Hepatic stellate cell (primary cell): ENCODE results near the gene STK4.

Experiments
- DNase-seq: peaks from one replicate; pipeline ENCODE4 v3.0.0; 2011; ENCODE audit warnings: low spot score

Gene STK4

DNA sequence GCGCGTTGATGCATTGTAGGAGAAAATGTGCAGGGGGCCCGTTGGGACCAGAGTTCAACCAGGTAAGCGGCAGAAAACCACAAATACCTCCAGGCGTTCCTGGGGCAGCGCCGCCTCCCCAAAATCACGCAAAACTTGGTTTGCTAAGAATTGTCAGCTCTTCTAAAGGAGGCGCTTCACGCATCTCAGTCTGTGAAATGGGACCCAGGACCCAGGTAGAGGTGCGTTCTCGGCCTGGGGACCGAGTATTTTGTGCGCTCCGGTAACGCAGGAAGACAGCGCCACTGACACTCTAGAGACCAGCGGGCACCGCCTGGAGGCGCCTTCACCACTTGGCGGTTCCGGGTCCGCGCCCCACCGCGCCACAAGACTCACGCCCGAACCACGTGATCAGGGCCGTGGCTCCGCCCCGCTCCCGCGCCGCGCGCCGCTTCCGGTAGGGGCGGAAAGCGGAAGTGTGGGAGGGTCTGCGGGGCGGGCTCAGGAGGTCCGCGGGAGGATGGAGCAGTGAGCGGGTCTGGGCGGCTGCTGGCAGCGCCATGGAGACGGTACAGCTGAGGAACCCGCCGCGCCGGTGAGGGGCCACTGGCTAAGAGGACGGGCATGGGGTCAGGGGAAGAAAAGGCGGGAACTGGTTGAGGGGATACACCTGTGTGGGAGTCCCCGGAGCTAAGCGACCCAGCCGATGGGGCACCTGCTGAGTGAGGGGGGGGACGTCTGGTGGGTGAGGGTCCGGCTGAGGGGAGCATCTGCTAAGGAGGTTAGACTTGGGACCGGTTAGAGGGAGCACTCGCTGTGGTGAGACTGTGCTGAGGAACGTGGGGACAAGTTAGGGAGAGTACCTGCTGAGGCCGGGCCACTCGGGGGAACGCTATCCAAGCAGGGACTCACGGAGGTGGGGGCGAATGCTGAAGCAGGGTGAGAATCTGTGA, at the start of gene STK4:
STK4 (plus strand) TSS at position 483 of the 932 bp plus-strand sequence; CDS start at position 540, 57 bp downstream.
- peak; percentile 87 for DNase-seq

DNA sequence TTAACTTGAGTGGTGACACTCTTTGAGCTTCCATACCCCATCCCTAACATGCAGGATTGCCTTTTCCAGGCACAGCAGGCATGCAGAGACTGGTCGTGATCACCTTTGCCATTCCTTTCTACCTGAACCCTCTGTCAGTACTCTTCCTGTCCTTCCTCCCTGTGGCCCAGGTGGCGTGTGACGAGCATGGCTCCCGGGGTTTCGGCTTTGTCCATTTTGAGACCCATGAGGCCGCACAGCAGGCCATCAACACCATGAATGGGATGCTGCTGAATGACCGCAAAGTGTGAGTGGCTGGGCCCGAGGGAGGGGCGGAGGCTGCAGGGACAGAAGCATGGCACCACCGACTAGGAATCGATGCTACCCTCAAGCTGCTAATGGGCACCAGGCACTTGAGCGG, 49.7 kb upstream of the STK4 start:
- no peak for DNase-seq

DNA sequence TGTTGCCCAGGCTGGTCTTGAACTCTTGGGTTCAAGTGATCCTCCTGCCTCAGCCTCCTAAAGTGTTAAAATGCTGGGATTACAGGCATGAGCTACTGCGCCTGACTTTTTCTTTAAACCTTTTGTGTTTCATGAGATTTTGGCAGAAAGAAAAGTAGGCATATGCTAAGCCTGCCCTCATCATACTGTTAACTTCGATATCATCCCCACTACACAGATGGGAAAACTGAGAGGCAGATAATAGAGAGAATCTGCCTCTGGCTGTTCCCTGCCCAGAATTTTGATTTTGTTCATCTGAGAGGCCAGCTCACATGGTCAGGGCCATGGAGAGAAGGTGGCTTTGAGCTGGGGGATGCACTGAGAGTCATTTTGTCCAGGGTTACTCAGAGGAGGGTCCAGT, 48.9 kb upstream of the STK4 start:
- DNase-seq, result no peak

DNA sequence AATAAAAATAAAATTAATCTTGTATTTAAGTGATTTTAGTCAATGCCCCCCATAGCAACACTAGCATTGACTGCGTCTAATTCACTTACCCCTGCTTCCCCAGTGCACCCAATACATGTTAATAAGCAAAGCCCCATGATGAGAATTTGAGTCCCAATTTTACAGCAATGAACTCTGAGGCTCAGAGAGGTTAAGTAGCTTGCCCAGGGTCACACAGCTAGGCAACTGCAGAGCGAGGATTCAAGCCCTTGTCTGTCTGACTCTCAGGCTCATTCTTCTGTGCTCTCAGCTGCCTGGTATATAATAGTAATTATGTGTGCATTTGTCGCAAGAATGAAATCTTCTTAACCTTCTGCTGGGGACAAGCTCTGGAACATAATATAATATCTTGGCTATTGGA, 48.0 kb upstream of the STK4 start:
- no peak for DNase-seq

DNA sequence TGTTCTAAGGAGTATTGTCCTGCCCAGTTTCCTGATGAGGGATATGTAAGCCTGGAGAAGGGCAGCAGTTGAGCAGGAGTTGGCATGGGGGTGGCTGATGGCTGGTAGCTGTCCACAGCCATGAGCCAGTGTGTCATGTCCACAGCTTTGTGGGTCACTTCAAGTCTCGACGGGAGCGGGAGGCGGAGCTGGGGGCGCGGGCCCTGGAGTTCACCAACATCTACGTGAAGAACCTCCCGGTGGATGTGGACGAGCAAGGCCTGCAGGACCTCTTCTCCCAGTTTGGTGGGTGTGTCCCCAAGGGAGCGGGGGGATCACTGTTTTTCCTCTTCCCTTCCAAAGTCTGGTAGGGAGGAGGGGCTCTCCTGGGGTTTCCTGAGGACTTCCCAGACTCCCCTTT, 47.6 kb upstream of the STK4 start:
- DNase-seq, result no peak

DNA sequence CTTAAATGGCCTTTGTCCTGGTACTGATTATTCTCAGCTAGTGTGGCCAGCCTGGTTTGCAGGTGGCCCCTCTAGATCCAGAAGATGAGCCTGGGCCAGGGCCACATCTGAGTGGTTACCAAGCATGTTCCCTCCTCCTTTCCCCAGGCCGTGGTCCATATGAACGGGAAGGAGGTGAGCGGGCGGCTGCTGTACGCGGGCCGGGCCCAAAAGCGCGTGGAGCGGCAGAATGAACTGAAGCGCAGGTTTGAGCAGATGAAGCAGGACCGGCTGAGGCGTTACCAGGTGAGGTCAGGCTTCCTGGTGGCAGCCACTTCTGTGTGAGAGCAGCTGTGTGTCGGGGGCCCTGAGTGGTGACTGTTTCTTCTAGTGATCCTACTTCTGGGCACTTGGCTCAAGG, 44.9 kb upstream of the STK4 start:
- no peak for DNase-seq

DNA sequence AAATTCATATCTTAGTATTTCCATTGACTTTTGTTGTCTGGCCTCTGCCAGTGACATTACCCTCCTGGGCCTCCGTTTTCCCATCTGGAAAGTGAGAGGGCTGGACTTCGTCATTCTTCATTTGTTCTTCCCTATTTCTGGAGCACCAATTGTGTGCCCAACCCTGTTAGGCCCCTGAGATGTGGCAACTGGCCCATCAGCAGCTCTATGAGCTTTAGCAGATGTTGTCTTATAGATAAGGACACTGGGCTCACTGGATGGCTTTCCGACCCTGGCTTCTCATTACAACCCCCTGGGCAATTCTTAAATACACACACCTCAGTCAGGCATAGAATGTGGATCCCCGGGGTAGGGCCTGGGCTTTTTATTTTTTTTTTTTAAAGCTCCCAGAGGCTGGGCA, 41.8 kb upstream of the STK4 start:
- DNase-seq, result no peak

DNA sequence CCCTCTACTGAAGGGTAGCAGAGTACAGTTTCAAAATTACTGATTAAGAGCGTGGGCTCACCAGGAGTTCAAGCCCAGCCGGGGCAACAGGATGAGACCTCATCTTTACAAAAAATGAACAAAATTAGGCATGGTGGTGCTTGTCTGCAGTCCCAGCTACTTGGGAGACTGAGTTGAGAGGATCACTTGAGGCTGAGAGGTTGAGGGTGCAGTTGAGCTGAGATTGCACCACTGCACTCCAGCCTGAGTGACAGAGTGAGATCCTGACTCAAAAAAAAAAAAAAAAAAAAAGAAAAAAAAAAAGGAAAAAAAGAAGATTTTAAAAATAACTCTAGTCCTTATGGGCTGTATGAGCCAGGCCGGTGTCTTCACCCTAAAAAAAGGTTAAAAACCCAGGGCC, 37.7 kb upstream of the STK4 start:
- DNase-seq, result no peak

DNA sequence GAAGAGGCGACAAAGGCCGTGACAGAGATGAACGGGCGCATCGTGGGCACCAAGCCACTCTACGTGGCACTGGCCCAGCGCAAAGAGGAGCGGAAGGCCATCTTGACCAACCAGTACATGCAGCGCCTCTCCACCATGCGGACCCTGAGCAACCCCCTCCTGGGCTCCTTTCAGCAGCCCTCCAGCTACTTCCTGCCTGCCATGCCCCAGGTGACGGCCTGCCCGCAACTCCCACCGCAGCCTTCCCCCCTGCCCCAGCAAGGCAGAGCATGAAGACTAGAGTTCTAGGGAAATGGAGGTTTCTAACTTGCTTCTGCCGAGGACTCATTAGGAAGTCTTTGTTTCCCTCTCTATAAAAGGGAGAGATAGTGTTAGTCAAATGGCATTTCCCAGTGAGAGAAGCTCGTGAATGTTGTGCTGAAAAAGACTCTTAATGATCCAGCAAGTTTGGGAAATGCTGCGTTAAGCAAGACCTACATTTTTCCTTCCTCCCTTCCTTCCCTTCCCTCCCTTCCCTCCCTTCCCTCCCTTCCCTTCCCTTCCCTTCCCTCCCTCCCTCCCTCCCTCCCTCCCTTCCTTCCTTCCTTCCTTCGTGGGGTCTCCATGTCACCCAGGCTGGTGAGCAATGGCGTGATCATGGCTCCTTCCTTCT, 35.7 kb upstream of the STK4 start:
- no peak for DNase-seq

DNA sequence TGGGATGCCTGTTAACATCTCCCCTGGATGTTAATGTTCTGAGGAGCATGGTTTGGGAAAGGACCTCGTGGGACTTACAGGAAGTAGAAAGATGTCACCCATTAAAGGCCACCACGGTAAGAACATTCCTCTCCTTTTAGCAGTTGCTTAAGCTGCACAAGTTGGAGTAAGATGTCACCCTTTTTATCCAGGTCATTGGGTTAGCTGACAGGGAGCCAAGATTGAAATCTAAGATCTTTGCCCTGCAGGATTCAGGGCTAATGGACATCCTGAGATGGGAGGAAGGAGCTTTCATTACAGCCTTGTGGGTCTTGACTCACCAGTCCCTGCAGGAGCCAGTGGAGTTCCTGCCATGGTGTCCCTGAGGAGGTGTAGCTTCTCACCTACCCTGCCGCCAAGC, 34.4 kb upstream of the STK4 start:
- no peak for DNase-seq

DNA sequence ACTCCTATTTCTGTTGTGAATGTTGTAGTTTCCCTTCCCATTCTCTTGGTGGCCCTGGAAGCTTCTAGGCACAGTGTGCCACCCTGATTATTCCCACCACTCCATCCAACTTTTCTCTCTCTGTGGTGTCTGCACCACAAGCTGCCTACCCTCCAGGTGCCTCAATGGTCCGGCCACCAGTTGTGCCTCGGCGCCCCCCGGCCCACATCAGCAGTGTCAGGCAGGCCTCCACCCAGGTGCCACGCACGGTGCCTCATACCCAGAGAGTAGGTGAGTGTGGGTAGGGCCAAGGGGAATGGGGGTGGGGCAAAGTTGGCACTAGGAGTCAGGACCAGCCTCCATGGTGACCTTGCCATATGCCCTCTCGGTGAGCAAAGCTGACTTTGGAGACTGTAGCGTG, 33.4 kb upstream of the STK4 start:
- no peak for DNase-seq

DNA sequence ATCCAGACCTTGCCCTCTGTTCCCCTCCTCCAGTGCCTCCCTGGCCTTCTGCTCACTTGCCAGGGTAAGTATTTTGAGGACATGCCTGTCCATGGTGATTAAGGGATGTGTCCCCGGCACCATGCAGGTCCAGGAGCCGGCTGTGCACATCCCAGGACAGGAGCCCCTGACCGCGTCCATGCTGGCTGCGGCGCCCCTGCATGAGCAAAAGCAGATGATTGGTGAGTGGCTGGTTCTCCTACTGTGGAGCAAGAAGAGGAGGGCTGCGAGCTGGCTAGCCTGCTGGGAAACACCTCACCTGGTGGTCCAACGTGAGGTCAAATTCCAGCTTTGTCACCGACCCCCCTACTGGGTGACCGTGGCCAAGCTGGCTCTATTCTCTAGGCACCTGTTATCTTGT, 29.8 kb upstream of the STK4 start:
- DNase-seq, result no peak

DNA sequence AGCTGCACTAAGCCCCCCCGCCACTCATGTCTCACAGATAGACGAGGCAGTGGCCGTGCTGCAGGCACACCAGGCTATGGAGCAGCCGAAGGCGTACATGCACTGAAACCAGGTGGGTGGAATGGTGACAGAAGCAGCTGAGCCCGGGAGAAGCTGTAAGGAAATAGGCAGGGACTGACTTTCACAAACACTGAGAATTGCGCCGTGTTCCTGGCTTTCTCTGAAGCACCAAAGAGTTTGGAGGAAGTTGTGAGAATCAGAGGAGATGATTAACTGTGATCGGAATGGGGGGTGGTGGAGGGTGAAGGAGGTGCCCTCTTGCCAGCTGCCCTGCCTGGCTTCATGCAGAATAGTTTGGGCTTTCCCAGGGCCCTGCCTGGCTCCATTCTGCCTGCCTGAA, 27.7 kb upstream of the STK4 start:
- DNase-seq, result no peak

DNA sequence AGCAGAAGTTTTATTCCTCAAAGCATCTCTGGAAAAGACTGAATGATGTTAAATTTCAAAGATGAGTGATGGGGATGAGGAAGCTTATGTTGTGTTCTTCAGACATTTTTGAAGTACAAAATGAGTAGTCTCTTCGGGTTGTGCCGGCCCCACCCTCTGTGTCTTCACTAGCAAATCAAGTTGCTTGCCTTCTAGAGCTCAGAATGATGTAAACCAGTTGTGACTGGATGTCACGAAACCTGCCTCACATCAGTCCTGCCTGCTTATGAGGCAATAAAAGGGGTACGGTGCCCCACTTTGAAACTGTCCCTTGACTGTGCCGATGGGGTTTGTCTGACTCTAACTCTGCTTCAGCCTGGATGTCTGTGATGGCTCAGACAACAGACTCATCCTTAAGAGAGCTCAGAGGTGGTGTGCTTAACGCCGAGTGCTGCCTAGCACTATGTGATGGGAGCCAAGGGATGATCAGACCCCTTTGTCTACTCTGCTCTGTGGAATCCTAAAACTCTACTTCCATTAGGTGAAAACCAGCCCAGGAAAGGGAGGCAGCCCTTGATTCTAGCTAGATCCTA, 25.1 kb upstream of the STK4 start:
- DNase-seq, result no peak

DNA sequence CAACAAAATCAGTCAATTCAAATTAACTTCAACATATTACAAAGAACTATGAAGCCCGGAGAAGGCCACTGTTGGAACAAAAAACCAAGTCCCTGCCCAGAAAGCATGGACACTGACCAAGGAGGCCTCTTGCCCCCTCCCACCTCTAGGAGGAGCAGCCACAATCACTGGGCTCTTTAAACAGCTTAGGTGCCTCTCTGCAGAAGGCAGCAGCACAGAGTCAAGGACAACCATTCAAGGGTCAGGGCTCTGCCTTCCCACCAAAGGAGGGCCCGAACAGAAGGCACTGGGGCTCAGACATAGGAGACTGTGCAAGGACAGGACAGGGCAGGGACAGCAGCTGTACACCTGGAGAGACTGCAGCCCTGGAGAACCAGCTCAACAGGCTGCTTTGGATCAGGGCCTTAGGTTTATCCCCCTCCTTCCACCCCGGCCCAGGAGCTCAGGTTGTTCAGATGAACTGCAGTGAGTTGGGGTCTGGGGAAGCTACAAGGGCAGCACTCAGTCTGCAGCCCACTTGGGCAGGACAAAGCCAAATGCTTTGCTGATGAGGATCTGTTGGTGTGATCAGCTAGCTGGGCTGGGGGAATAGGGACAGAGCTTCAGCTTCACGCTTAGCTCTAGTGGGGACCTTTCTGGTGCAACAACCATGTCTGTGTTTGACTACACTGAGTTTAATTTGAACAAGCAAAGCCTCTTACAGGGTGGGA, 23.9 kb upstream of the STK4 start:
- no peak for DNase-seq

DNA sequence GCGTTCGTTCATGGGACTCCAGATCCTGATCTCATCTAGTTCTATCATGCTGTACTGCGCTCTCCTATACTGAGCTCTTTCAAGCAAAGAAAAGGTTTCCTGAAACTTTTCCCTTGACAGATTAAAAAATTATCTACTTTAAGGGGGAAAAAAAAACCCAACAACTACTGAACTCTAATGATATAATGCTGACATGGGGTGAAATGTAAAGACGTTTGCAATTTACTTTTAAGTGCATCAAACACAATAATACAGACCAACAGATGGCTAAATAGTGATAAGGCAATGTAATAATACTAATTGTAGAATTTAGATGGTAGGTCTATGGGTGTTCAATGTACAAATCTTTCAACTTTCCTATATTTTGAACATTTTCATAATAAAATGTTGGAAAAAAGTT, 22.5 kb upstream of the STK4 start:
- DNase-seq, result no peak

DNA sequence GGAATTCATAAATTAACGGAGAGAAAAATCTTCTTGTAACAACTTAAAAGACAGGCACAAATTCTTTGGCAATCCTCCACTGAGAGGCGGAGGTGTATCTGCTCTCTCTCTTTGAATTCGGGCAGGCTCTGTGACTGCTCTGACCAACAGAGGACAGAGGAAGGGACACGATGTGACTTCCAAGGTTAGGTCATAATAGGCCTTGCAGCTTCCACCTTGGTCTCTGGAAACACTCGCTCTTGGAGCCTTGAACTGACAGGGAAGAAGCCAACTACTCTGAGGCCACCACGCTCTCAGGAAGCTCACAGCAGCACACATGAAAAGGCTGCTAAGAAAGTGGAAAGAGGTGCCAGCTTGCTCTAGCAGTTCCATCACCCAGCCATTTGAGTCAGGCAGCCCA, 21.1 kb upstream of the STK4 start:
- no peak for DNase-seq

DNA sequence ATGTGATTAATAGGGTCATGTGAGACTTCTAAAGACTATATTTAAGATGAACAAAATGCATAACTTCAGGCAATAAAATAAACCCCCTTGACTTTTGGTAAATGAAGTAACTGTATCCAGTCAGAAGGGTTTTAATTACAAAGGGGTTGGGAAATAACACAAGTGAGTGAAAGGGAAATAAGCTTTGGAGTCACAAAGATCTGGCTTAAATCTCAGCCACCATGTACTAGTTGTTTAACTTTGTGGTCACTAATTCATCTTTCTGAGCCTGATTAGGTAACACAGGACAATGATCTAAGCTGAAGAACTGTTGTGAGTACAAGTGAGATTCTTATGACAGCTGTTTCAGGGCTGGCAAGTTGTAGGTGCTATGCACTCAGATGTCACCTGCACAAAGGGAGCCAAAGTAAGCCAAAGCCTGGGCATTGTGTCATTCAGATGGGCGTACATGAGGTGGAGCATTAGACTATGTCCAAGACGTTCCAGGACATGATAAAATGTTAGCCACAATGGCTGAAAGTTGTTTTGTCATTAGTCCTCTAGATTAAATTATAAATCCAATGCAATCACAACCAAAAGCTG, 19.9 kb upstream of the STK4 start:
- no peak for DNase-seq

DNA sequence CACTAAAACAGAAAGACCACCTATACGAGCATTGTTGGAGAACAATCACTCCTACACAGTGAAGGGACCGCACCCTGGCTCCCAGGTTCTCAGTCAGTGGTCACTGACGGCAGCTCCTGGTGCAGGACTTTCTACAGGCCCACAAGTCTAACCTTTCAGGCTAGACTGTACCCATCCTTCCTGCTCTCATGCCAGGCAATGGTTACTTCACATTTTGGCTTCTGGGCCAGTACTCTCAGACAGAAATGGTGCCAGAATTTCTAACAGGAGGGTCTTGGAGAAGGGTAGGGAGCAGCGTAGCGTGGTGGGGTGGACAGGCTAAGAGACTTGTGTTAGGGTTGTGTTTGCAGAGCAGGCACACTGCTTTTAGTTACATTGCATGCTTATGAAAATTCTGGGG, 18.2 kb upstream of the STK4 start:
- no peak for DNase-seq

DNA sequence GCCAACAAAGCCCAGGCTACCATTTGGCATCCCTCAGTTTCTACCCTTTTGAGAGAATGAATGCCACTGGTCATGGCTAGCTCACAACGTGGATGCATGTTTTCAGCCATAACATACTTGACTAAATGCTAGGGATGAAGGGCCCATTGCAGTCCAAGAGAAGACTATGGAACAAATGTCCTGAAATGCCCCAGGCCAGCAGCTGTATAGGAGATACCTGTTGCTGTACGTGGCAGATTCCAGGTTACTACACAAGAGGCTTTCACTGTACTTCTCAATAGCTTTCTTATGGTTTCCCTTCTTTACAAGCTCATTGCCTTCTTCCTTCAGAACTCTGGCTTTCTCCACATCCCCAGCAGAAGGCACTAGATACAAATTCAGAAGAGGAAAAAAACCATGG, 17.8 kb upstream of the STK4 start:
- no peak for DNase-seq

DNA sequence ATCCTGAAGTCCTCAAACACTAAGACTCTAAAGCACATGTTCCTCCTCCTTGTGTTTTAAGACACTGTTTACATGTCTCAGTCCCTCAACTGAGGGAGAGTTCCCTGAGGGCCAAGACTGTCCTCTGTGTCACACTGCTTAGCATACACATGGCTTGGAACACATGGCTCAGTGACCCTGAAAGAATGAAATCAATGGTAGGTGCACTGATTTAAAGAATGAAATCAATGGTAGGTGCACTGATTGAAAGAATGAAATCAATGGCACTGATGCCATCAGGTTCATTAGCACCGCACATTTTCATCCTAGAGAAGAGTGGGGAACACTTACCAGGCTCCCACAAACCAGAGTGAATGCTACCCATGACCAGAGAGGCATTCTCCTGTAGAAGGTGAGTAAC, 15.9 kb upstream of the STK4 start:
- DNase-seq, result no peak

DNA sequence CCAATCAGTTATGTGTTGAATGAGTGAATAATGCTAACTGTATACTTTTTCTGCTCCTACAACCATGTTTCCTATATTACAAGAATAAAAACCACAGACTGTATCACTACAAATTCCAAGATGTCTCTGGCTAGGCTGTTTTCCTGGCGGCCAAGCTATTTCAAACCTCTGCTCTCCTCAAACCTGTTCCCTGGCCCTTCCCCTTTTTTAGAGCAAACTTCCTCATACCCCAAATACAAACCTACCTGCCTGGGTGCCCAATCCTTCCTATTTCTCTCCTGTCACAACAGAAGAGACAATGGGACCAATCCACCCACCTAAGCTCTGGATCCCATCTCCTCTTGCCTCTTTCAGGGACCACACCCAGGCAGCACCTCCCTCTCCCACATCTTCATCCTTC, 13.6 kb upstream of the STK4 start:
- DNase-seq, result no peak
